Measurements from ENCODE around the gene TMEM121B. TPM values are rescaled to one million over a fixed set of nuclear protein-coding genes. Genes with fewer than 3 reads are reported as not detected.

TMEM121B gene
- total RNA-seq, 1 donor from 2014 or later, result 0.11 TPM

- intact Hi-C loops (cut with DNase I), result no loop called here
- no peaks in the 10 kb centered on the region for H3K36me3 ChIP-seq
- DNase-seq (ENCODE audit: low spot score in 2 of 2), result no peak
- H3K4me3 ChIP-seq, result peak overlapping the region; percentile 73 to 97
- no peaks in the 10 kb centered on the region for H3K27me3 ChIP-seq
- peaks cover 4 to 8% of the 10 kb centered on the region in 2 donors for H3K4me1 ChIP-seq
- H3K9me3 ChIP-seq, result no peaks in the 10 kb centered on the region
- H3K27ac ChIP-seq, result no peak overlapping the region
- TF ChIP-seq, protein P1, sequence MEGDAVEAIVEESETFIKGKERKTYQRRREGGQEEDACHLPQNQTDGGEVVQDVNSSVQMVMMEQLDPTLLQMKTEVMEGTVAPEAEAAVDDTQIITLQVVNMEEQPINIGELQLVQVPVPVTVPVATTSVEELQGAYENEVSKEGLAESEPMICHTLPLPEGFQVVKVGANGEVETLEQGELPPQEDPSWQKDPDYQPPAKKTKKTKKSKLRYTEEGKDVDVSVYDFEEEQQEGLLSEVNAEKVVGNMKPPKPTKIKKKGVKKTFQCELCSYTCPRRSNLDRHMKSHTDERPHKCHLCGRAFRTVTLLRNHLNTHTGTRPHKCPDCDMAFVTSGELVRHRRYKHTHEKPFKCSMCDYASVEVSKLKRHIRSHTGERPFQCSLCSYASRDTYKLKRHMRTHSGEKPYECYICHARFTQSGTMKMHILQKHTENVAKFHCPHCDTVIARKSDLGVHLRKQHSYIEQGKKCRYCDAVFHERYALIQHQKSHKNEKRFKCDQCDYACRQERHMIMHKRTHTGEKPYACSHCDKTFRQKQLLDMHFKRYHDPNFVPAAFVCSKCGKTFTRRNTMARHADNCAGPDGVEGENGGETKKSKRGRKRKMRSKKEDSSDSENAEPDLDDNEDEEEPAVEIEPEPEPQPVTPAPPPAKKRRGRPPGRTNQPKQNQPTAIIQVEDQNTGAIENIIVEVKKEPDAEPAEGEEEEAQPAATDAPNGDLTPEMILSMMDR (IDR thresholded peaks at IDR 0.05), result no peak
Measured at GRCh38 chr22:17086296-17086695, 34.9 kb downstream of the TMEM121B start.

DNA sequence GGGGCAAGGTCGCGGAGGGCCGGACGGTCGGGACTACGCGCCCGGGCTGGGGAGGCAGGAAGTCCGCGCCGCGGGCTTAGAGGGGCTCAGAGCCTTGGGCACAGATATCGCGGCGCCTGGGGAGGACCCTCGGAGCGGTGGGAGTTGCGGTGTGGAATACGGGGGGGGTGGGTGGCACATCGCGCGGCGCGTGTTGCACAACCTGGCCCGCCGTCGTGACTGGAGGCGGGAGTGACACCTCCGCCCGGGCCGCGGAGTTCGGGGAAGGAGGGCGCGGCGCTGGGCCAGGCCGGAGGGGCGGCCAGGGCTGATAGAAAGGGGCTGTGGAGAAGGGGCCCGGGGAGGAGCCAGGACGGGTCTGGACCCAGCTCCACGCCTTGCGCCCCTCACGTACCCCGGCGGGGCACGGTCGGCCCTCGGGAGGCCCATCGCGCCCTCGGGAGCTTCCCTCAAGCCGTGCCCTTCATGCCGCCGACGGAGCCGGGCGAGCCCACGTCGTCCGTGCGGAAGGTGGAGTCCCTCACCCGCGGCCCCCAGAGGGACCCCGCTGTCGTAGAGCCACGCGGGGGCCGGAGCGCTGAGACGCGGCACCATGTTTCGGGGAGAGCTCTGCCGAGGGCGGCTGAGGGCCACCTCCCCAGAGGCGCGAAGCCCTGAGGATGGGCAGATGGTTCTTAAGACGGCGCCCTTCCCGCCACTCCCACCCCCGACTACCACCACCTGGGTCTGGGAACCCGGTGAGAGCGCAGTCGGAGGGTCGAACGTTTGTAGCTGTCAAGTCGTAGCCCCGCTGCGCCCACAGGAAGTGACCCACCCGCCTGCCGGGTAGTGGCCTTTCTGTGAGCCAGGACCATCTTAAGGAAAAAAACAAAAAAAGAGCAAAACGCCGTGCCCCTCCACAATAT, 35.6 kb downstream of the TMEM121B start:
- no peaks in the 10 kb centered on the region for H3K27me3 ChIP-seq
- peak overlapping the region; percentile 78 to 94 for H3K27ac ChIP-seq
- H3K4me1 ChIP-seq, result peaks cover 4 to 8% of the 10 kb centered on the region in 2 donors
- no peaks in the 10 kb centered on the region for H3K36me3 ChIP-seq
- peak in 1 of 2 donors; percentile 76 for DNase-seq (ENCODE audit: low spot score in 2 of 2)
- H3K9me3 ChIP-seq, result no peaks in the 10 kb centered on the region
- TF ChIP-seq, protein P1 (IDR thresholded peaks at IDR 0.05), result no peak
- H3K4me3 ChIP-seq, result peak overlapping the region; percentile 73 to 97
- intact Hi-C loops (cut with DNase I), result loop anchor here (1.0 to 2.0 kb wide), 2 partner anchors 74 to 553 kb away; partner anchors contain the start of genes BCL2L13 and HDHD5

DNA sequence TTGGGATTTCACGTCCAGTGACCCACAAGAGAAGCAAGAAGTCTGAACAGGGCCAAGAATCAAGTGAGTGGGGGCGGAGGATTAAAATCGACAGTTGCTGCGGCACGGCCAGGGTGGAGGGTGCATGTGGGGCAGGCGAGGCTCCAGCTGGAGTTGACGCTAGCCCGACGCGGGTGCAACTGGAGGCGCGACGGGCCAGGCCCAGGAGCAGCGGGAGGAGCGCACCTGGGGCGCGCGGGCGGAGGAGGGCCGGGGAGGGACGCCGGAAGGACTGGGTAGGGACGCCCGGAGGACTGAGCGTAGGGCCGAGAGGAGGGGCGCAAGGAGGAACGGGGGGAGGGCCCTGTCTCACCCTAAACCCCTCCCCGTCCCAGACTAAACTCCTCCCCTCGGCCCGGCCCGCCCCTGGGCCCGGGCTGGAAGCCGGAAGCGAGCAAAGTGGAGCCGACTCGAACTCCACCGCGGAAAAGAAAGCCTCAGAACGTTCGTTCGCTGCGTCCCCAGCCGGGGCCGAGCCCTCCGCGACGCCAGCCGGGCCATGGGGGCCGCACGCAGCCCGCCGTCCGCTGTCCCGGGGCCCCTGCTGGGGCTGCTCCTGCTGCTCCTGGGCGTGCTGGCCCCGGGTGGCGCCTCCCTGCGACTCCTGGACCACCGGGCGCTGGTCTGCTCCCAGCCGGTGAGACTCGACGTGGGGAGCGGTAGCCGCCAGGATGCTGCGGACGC, 36.4 kb downstream of the TMEM121B start, which contains the start of gene IL17RA:
IL17RA (plus strand) TSS at position 447 of the 723 bp plus-strand sequence; CDS start at position 539, 92 bp downstream.
- Histone ChIP-seq H3K9me3 (no peaks in the 10 kb centered on the region), H3K36me3 (no peaks in the 10 kb centered on the region), H3K4me1 (peaks cover 4 to 8% of the 10 kb centered on the region in 2 donors), H3K4me3 (peak within 1 kb of the TSS; percentile 73 to 97), H3K27ac (peak within 1 kb of the TSS; percentile 78 to 94), H3K27me3 (no peaks in the 10 kb centered on the region)
- peak; percentile 57 to 94 for DNase-seq (ENCODE audit: low spot score in 2 of 2)
- intact Hi-C loops (cut with DNase I), result loop anchor here (1.0 to 2.0 kb wide), 3 partner anchors 75 to 554 kb away; partner anchors contain the start of genes BCL2L13 and HDHD5
- TF ChIP-seq, protein P1 (IDR thresholded peaks at IDR 0.05), result no peak

DNA sequence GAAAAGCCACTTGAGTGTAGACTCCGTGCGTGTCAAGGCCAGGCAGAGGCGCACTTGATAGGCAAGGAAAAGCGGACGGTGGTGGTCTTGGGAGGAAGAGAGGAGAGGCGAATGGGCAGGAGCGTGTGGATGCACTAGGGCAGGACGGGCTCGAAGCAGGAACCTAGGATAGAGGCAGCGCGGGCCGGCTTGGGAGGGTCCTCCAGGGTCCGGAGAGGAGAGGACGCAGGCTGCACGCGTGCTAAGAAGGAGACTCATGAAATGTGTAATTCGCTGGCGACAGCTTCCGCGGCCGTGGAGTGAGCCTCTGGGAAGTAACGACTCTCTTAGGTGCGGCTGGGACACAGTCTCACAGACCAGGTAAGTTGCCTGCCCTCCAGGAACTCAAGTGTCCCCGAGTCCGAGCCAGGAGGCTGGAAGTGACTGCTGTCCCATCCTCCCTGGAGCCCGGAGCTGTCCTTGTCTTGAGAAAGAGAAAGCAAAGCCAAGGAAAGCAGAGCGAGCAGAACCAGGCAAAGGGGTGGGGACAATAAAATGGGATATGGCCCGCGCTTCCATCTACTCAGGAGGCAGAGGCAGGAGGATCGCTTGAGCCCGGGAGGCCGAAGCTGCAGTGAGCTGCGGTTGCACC, 37.2 kb downstream of the TMEM121B start:
- TF ChIP-seq, protein P1 (IDR thresholded peaks at IDR 0.05), result no peak
- H3K4me3 ChIP-seq, result peak overlapping the region; percentile 73 to 97
- H3K27ac ChIP-seq, result peak overlapping the region; percentile 78 to 94
- no peaks in the 10 kb centered on the region for H3K27me3 ChIP-seq
- DNase-seq (ENCODE audit: low spot score in 2 of 2), result no peak
- H3K36me3 ChIP-seq, result no peaks in the 10 kb centered on the region
- peaks cover 4 to 8% of the 10 kb centered on the region in 2 donors for H3K4me1 ChIP-seq
- intact Hi-C loops (cut with DNase I), result loop anchor here (1.0 to 2.0 kb wide), 2 partner anchors 87 to 555 kb away; partner anchors contain the start of gene BCL2L13
- H3K9me3 ChIP-seq, result no peaks in the 10 kb centered on the region

DNA sequence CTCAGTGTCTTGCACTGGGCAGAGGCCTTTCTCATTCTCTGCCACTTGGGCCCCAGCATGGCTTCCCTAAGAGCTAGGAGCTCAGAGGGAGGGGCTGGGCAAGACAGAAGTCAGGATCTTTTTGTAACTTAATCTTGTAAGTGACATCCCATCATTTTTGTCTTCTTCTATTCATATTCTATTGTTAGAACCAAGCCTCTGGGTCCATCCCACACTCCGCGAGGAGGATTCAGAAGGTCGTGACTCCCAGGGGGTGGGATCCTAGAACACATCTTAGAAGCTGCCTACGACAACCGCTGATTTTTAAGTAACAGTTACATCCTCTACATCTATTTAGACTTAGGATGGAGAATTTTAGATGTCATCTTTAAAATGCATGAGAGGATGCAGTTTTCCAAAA, 37.9 kb downstream of the TMEM121B start:
- intact Hi-C loops (cut with DNase I), result no loop called here
- no peak for DNase-seq (ENCODE audit: low spot score in 2 of 2)
- Histone ChIP-seq H3K36me3 (no peaks in the 10 kb centered on the region), H3K27me3 (no peaks in the 10 kb centered on the region), H3K4me3 (no peak overlapping the region), H3K4me1 (peaks cover 4 to 8% of the 10 kb centered on the region in 2 donors), H3K9me3 (no peaks in the 10 kb centered on the region), H3K27ac (no peak overlapping the region)
- TF ChIP-seq, protein P1 (IDR thresholded peaks at IDR 0.05), result no peak

Data from ascending aorta (tissue), 2 donors.